ENCODE results near the gene ZNF649.
"Not testable (repeated sequence)": the region's sequence is repeated elsewhere in the genome, so short reads cannot be mapped to it uniquely, and the experiment has no call there.

ZNF649 gene

DNA sequence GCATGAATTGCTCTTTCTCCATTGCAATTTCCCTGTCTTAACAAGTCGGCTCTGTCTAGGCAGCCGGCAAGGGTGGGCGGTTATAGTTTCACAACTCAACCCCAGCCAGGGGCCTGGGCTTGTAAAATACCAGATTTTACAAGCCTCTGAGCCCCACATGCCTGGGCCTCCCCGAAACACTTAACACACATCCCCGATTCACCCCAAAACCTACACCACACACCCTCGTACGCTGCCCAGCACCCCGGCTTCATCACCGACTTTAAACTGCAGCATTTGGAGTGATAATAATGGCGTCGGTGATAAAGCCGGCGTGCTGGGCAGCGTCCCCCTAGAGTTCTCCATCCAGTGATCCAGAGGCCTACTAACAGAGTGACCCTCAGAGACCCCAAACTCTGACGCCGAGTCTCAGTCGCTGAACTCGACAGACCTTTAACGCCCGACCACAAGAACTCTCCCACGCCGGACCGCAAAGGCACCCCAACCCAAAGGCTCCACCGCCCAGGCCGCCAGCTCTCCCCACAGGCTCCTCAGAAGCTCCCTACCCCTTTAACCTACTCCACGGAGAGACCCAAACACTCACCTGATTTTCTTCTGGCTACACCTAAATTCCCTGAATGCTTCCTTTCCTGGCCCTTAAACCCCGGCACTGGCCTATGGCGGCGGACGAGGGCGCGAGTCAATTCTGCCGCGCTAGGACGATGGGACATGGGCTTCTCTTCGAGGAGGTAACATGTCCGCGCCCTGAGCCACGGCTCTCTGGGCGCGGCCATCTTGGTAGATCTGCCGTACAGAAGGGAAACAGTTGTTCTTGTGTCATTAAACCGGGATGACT is at the start of gene ZNF649:
ZNF649 (minus strand) TSS at position 687 of the 835 bp plus-strand sequence. CDS start 4,910 bp downstream, outside the sequence.
- DNase-seq (ENCODE audit: low read depth) = no peak

DNA sequence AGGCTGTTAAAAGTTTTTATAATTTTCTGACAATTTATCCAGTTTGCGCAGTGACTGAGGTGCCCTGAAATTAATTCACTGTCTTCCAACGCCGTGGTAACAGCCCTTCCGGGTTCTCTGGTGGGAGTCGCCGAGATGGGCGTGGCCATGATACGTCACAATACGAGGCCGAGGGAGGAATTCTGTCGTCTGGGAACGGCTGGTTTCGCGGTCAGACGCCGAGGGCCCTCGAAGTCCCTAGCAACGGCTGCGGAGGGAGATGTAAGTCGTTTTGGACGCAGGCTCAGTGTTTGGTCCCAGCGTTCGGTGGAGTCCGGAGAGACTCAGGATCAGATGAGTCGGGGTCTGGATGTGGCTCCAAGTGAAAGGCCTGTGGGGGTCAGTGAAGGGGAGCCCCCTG is 44.2 kb upstream of the ZNF649 start:
- DNase-seq (ENCODE audit: low read depth) = no peak

- no peak for DNase-seq (ENCODE audit: low read depth)
Observed at GRCh38 chr19:51946602-51947001, 41.8 kb upstream of the ZNF649 start.

DNA sequence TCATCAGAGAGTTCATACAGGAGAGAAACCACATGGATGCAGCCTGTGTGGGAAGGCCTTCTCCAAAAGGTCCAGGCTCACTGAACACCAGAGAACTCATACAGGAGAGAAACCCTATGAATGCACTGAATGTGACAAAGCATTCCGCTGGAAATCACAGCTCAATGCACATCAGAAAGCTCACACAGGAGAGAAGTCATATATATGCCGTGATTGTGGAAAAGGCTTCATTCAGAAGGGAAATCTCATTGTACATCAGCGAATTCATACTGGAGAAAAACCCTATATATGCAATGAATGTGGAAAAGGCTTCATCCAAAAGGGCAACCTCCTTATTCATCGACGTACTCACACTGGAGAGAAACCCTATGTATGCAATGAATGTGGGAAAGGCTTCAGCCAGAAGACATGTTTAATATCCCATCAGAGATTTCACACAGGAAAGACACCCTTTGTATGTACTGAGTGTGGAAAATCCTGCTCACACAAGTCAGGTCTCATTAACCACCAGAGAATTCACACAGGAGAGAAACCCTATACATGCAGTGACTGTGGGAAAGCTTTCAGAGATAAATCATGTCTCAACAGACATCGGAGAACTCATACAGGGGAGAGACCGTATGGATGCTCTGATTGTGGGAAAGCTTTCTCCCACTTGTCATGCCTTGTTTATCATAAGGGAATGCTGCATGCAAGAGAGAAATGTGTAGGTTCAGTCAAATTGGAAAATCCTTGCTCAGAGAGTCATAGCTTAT is 40.2 kb upstream of the ZNF649 start:
- no peak for DNase-seq (ENCODE audit: low read depth)

GRCh38 chr19:51938936-51939335 is 34.1 kb upstream of the ZNF649 start:
- no peak for DNase-seq (ENCODE audit: low read depth)

DNA sequence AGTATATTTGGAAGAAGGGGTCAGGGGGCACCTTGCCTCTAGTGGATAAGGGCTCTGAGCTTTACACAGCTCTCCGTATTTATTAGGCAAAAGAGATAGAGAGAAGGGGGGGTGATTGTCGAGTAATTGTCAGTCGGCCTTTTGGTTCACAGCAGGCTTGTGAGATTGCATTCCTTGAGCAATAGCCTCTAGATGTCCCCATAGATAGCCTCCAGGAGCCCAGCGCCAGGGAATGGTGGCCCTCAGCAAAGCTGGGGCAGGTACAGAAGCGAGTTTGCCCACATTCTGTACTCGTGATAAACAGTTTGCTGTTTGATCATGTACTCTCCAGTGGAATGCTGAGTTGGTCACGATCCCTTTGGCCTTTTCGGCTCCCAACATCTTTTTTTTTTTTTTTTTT is 27.1 kb upstream of the ZNF649 start:
- no peak for DNase-seq (ENCODE audit: low read depth)

DNA sequence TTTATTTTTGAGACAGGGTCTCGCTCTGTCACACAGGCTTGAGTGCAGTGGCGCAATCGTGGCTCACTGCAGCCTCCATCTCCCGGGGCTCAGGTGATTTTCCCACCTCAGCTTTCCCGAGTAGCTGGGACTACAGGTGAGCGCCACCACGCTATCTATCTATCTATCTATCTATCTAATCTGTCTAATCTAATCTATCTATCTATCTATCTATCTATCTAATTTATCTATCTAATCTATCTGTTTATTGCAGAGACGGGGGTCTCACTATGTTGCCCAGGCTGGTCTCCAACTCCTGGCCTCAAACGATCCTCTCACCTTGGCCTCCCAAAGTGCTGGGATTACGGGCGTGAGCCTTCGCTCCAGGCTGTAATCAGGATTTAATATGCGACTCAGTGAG is 23.0 kb upstream of the ZNF649 start:
- DNase-seq (ENCODE audit: low read depth) = no peak

GRCh38 chr19:51926784-51927741 is 22.2 kb upstream of the ZNF649 start, which contains the start of gene ZNF613:
ZNF613 (plus strand) TSS chr19:51927472; CDS start chr19:51936221, 8,749 bp downstream.
- DNase-seq (ENCODE audit: low read depth) = peak; percentile 79

DNA sequence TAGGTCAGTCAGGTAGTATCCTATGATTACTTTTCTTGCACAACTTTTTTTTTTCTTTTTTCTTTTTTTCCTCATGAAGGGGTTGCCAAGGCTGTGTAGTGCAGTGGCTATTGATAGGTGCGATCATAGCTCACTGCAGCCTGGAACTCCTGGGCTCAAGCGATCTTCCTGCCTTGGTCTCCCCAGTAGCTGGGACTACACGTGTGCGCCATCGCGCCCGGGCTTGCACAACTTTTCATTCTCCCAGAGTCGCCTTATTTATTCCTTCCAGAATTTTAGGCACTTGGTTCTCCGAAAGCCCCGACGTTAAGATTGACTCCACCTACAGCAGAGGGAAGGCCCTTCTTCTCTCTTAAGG is 21.6 kb upstream of the ZNF649 start:
- no peak for DNase-seq (ENCODE audit: low read depth)

DNA sequence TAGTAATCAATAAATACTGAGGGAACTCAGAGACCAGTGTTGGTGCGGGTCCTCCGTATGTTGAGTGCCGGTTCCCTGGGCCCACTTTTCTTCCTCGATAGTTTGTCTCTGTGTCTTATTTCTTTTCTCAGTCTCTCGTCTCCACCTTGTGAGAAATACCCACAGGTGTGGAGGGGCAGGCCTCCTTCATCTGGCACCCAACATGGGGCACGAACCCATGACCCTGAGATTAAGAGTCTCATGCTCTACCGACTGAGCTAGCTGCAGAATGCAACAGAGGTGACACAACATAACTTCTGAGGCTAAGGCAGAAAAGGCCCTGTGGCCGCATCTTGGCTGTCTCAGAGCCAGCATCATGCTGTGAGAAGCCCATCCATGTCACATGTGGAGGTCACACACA is 17.1 kb upstream of the ZNF649 start:
- no peak for DNase-seq (ENCODE audit: low read depth)

- no peak for DNase-seq (ENCODE audit: low read depth)
Observed at GRCh38 chr19:51919606-51920005, 14.8 kb upstream of the ZNF649 start.

DNA sequence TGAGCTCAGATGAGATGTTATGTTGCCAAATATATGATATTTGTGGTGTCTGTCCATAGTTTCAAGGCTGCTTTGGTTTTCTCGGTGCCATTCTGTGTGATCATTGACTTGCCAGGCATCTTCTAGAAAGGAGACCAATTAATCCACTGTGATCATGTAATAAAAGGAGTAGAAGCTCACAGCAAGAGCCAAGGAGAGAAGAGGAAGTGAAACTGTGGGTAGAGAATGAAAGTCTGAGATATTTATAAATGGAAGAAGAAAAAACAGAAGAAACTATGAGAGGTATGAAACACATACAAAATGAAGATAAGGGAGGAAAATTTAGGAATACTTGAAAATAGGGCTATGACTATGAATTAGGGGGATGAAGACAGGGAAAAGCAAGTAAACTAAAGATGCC is 11.3 kb upstream of the ZNF649 start:
- DNase-seq (ENCODE audit: low read depth) = no peak

GRCh38 chr19:51915324-51915867 is 10.6 kb upstream of the ZNF649 start:
- no peak for DNase-seq (ENCODE audit: low read depth)

DNA sequence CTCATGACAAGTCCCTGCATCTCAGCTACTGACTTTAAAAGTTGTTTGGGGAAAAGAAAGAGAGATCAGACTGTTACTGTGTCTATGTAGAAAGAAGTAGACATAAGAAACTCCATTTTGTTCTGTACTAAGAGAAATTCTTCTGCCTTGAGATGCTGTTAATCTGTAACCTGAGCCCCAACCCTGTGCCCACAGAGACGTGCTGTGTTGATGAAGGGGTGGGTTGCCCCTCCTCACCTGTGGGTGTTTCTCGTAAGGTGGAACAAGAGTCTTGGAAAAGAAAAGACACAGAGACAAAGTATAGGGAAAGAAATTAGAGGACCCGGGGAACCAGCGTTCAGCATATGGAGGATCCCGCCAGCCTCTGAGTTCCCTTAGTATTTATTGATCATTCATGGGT is 3.2 kb upstream of the ZNF649 start:
- not testable (repeated sequence) for DNase-seq (ENCODE audit: low read depth)

GRCh38 chr19:51906108-51906507 is 1.3 kb upstream of the ZNF649 start:
- DNase-seq (ENCODE audit: low read depth) = not testable (repeated sequence)

DNA sequence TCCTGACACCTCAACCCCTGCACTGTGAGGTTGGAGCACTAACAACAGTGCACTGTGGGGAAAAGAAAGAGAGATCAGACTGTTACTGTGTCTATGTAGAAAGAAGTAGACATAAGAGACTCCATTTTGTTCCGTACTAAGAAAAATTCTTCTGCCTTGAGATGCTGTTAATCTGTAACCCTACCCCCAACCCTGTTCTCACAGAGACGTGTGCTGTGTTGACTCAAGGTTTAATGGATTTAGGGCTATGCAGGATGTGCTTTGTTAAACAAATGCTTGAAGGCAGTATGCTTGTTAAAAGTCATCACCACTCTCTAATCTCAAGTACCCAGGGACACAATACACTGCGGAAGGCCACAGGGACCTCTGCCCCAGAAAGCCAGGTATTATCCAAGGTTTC is 822 bp upstream of the ZNF649 start:
- DNase-seq (ENCODE audit: low read depth) = not testable (repeated sequence)

- no peak for DNase-seq (ENCODE audit: low read depth)
Observed at GRCh38 chr19:51905206-51905605, 389 bp upstream of the ZNF649 start.

- DNase-seq (ENCODE audit: low read depth) = no peak
Observed at GRCh38 chr19:51903192-51903591, 1.6 kb downstream of the ZNF649 start.

DNA sequence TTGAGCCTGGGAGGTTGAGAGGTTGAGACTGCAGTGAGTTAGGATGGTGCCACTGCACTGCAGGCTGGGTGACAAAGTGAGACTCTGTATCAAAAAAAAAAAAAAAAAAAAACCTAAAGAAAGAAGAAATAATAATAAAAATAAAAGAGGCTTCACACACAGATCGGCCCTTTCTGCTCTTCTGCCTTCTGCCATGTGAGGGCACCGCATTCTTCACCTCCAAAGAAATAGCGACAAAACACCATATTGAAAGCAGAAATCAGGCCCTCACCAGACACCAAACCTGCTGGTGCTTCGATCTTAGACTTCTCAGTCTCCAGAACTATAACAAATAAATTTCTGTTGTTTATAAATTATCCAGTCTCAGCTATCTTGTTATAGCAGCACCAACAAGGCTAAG is 3.0 kb downstream of the ZNF649 start:
- DNase-seq (ENCODE audit: low read depth) = no peak

- DNase-seq (ENCODE audit: low read depth) = no peak
Observed at GRCh38 chr19:51891193-51891747, 13.5 kb downstream of the ZNF649 start.

DNA sequence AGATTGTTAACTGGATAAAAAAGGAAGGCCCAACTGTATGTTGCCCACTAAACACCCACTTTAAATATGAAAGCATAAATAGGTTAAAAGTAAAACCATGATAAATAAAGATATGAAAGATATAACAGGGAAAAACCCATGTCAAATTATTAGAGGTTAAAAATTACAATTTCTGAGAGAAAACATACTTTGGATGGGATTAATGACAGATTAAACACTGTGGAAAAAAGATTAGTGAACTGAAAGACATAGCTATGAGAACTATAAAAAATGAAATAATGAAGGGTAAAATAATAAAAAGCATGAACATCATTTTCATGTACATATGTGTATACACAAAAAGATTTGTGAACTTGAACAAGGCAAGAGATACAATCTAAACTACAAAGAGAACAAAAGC is 14.9 kb downstream of the ZNF649 start:
- no peak for DNase-seq (ENCODE audit: low read depth)

Data from GM04504 (cell line).